ENCODE results near the gene SSBP2.

The SSBP2 gene

GRCh38 chr5:81656783-81657182 lies 94.1 kb downstream of the SSBP2 start:
- Histone ChIP-seq H3K36me3 (ENCODE audit: insufficient read depth, low read length) (no peaks in the 10 kb centered on the region), H3K4me1 (ENCODE audit: insufficient read depth, low read length) (peaks cover 2% of the 10 kb centered on the region), H3K9me3 (ENCODE audit: low read length) (peaks cover 4% of the 10 kb centered on the region), H3K9ac (ENCODE audit: low read length) (no peak overlapping the region), H3K4me3 (ENCODE audit: low read depth in 1 of 2, low read length in 2 of 2) (no peak overlapping the region), H3K27me3 (ENCODE audit: control insufficient read depth in 1 of 2, insufficient read depth in 2 of 2, low read length in 2 of 2) (no peaks in the 10 kb centered on the region), H3K27ac (ENCODE audit: low read depth, low read length) (no peak overlapping the region)

DNA sequence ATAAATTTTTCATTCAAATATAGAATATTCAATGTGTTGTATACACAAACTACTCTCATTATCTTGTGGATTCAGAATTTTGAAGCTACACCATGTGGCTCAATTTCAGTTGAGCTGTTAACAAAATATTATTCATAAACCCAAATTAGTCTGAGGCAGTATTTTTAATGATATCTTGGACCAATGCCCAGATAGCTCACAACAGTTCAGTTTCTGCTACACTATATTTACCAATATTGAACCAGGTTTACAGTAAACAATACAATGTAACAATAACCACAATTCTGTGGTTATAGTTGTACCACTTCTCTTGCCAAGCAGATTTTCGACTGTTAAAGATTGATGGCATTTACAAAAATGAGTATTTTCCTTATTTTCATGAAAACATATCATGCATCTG lies 99.9 kb downstream of the SSBP2 start:
- Histone ChIP-seq H3K27ac (ENCODE audit: low read depth, low read length) (no peak overlapping the region), H3K4me3 (ENCODE audit: low read depth in 1 of 2, low read length in 2 of 2) (no peak overlapping the region), H3K4me1 (ENCODE audit: insufficient read depth, low read length) (peaks cover 11% of the 10 kb centered on the region), H3K27me3 (ENCODE audit: control insufficient read depth in 1 of 2, insufficient read depth in 2 of 2, low read length in 2 of 2) (no peaks in the 10 kb centered on the region), H3K9me3 (ENCODE audit: low read length) (no peaks in the 10 kb centered on the region), H3K36me3 (ENCODE audit: insufficient read depth, low read length) (no peaks in the 10 kb centered on the region), H3K9ac (ENCODE audit: low read length) (no peak overlapping the region)

GRCh38 chr5:81646469-81646995 lies 104.4 kb downstream of the SSBP2 start:
- H3K27me3 ChIP-seq (ENCODE audit: control insufficient read depth in 1 of 2, insufficient read depth in 2 of 2, low read length in 2 of 2): no peaks in the 10 kb centered on the region
- H3K9me3 ChIP-seq (ENCODE audit: low read length): no peaks in the 10 kb centered on the region
- peaks cover 6% of the 10 kb centered on the region for H3K4me1 ChIP-seq (ENCODE audit: insufficient read depth, low read length)
- no peaks in the 10 kb centered on the region for H3K36me3 ChIP-seq (ENCODE audit: insufficient read depth, low read length)
- no peak overlapping the region for H3K9ac ChIP-seq (ENCODE audit: low read length)
- H3K4me3 ChIP-seq (ENCODE audit: low read depth in 1 of 2, low read length in 2 of 2): no peak overlapping the region
- no peak overlapping the region for H3K27ac ChIP-seq (ENCODE audit: low read depth, low read length)

DNA sequence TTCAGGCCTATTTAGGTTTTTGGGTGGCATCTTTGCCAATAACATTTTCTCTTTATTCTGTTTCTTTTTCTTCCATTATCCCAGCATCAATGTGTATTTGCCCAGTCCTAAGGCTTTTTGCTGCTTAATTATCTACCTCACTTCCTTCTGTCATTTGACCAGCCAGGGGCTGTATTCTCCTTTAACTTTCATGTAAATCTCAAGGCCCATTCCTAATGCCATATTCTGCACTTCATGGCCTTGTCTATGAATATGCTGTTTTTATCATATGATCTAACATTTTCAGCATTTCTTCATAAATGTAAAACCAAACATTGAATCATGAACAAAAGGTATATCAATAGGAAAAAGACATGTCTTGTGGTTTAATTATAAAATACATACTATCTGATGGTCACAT lies 108.7 kb downstream of the SSBP2 start:
- Histone ChIP-seq H3K4me3 (ENCODE audit: low read depth in 1 of 2, low read length in 2 of 2) (no peak overlapping the region), H3K9ac (ENCODE audit: low read length) (no peak overlapping the region), H3K27me3 (ENCODE audit: control insufficient read depth in 1 of 2, insufficient read depth in 2 of 2, low read length in 2 of 2) (no peaks in the 10 kb centered on the region), H3K9me3 (ENCODE audit: low read length) (no peaks in the 10 kb centered on the region), H3K4me1 (ENCODE audit: insufficient read depth, low read length) (no peaks in the 10 kb centered on the region), H3K27ac (ENCODE audit: low read depth, low read length) (no peak overlapping the region), H3K36me3 (ENCODE audit: insufficient read depth, low read length) (no peaks in the 10 kb centered on the region)

- Histone ChIP-seq H3K27me3 (ENCODE audit: control insufficient read depth in 1 of 2, insufficient read depth in 2 of 2, low read length in 2 of 2) (no peaks in the 10 kb centered on the region), H3K4me1 (ENCODE audit: insufficient read depth, low read length) (no peaks in the 10 kb centered on the region), H3K9ac (ENCODE audit: low read length) (no peak overlapping the region), H3K36me3 (ENCODE audit: insufficient read depth, low read length) (peaks cover 8% of the 10 kb centered on the region), H3K9me3 (ENCODE audit: low read length) (no peaks in the 10 kb centered on the region), H3K27ac (ENCODE audit: low read depth, low read length) (no peak overlapping the region), H3K4me3 (ENCODE audit: low read depth in 1 of 2, low read length in 2 of 2) (no peak overlapping the region)
Measured at GRCh38 chr5:81639556-81639955, 111.3 kb downstream of the SSBP2 start.

GRCh38 chr5:81638471-81638870 lies 112.4 kb downstream of the SSBP2 start:
- H3K4me1 ChIP-seq (ENCODE audit: insufficient read depth, low read length): no peaks in the 10 kb centered on the region

GRCh38 chr5:81633891-81634290 lies 117.0 kb downstream of the SSBP2 start:
- H3K4me3 ChIP-seq (ENCODE audit: low read depth in 1 of 2, low read length in 2 of 2): no peak overlapping the region
- no peaks in the 10 kb centered on the region for H3K4me1 ChIP-seq (ENCODE audit: insufficient read depth, low read length)
- no peak overlapping the region for H3K27ac ChIP-seq (ENCODE audit: low read depth, low read length)
- no peaks in the 10 kb centered on the region for H3K9me3 ChIP-seq (ENCODE audit: low read length)
- no peaks in the 10 kb centered on the region for H3K27me3 ChIP-seq (ENCODE audit: control insufficient read depth in 1 of 2, insufficient read depth in 2 of 2, low read length in 2 of 2)
- H3K36me3 ChIP-seq (ENCODE audit: insufficient read depth, low read length): peaks cover 12% of the 10 kb centered on the region
- no peak overlapping the region for H3K9ac ChIP-seq (ENCODE audit: low read length)

More at GRCh38 chr5:81638471-81638870, 112.4 kb downstream of the SSBP2 start:
- no peaks in the 10 kb centered on the region for H3K27me3 ChIP-seq (ENCODE audit: control insufficient read depth in 1 of 2, insufficient read depth in 2 of 2, low read length in 2 of 2)
- H3K27ac ChIP-seq (ENCODE audit: low read depth, low read length): no peak overlapping the region
- H3K9ac ChIP-seq (ENCODE audit: low read length): no peak overlapping the region
- no peaks in the 10 kb centered on the region for H3K9me3 ChIP-seq (ENCODE audit: low read length)
- H3K36me3 ChIP-seq (ENCODE audit: insufficient read depth, low read length): peaks cover 8% of the 10 kb centered on the region
- no peak overlapping the region for H3K4me3 ChIP-seq (ENCODE audit: low read depth in 1 of 2, low read length in 2 of 2)

GRCh38 chr5:81633471-81633870 lies 117.4 kb downstream of the SSBP2 start:
- Histone ChIP-seq H3K9me3 (ENCODE audit: low read length) (no peaks in the 10 kb centered on the region), H3K4me3 (ENCODE audit: low read depth in 1 of 2, low read length in 2 of 2) (no peak overlapping the region), H3K9ac (ENCODE audit: low read length) (no peak overlapping the region), H3K4me1 (ENCODE audit: insufficient read depth, low read length) (no peaks in the 10 kb centered on the region), H3K27ac (ENCODE audit: low read depth, low read length) (no peak overlapping the region), H3K27me3 (ENCODE audit: control insufficient read depth in 1 of 2, insufficient read depth in 2 of 2, low read length in 2 of 2) (no peaks in the 10 kb centered on the region), H3K36me3 (ENCODE audit: insufficient read depth, low read length) (peaks cover 12% of the 10 kb centered on the region)

DNA sequence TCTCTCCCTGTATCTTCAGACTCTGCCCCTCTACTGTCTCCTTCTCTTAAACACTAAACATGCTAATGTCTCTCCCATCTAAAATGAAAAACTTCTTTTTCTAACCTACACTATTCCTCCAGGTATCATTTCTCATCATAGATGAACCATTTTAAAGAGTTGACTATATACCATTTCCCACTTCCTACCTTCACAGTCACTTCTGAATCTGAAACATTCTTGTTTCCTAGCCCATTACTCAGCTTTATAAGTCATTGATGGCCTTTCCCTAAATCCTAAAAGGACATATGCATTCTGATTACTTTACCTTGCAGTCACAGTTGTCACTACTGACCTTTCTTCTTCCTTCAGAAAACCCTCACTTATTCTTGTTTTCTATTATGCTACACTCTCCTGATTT lies 118.2 kb downstream of the SSBP2 start:
- Histone ChIP-seq H3K27me3 (ENCODE audit: control insufficient read depth in 1 of 2, insufficient read depth in 2 of 2, low read length in 2 of 2) (no peaks in the 10 kb centered on the region), H3K27ac (ENCODE audit: low read depth, low read length) (no peak overlapping the region), H3K9ac (ENCODE audit: low read length) (no peak overlapping the region), H3K36me3 (ENCODE audit: insufficient read depth, low read length) (peaks cover 12% of the 10 kb centered on the region), H3K9me3 (ENCODE audit: low read length) (no peaks in the 10 kb centered on the region), H3K4me1 (ENCODE audit: insufficient read depth, low read length) (no peaks in the 10 kb centered on the region), H3K4me3 (ENCODE audit: low read depth in 1 of 2, low read length in 2 of 2) (no peak overlapping the region)

DNA sequence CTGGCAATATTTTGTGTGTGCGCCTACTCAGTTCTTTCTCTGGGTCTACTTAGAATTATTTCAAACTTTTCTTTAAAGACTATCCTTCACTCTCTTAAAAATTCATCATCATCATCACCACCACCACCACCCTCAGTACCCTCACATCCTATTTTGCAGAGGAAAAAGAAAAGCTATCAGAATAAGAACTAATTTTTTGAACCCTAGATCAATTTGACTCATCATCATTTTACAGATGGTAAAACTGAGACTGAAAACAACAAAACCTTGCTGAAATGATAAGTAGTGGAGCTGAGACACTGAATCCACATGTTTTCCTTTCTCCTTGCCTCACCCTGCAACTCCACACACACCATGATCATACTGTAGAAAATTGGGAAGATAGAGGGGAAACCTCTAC lies 119.3 kb downstream of the SSBP2 start:
- H3K9me3 ChIP-seq (ENCODE audit: low read length): no peaks in the 10 kb centered on the region
- no peaks in the 10 kb centered on the region for H3K27me3 ChIP-seq (ENCODE audit: control insufficient read depth in 1 of 2, insufficient read depth in 2 of 2, low read length in 2 of 2)
- peaks cover 8% of the 10 kb centered on the region for H3K36me3 ChIP-seq (ENCODE audit: insufficient read depth, low read length)
- no peak overlapping the region for H3K9ac ChIP-seq (ENCODE audit: low read length)
- no peak overlapping the region for H3K27ac ChIP-seq (ENCODE audit: low read depth, low read length)
- H3K4me1 ChIP-seq (ENCODE audit: insufficient read depth, low read length): no peaks in the 10 kb centered on the region
- H3K4me3 ChIP-seq (ENCODE audit: low read depth in 1 of 2, low read length in 2 of 2): no peak overlapping the region

DNA sequence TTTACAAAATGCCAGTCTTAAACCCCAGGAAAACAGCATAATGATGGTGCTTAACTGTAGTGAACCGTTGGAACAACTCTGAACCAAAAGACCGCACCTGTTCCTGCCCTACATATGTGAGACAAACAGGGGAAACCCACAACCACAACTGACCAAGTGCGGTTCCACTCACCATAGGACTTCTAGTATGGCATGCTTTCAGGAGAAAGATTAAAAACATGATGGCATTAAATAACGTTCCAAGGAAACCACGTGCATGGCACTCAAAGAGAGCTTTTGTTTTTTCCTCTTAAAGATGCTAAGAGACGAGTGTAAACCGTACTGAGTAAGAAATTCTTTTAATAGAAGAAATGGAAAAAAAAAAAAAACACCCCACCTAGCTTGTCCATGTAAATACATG lies 119.8 kb downstream of the SSBP2 start:
- H3K4me1 ChIP-seq (ENCODE audit: insufficient read depth, low read length): no peaks in the 10 kb centered on the region
- H3K9me3 ChIP-seq (ENCODE audit: low read length): no peaks in the 10 kb centered on the region
- peaks cover 7% of the 10 kb centered on the region for H3K36me3 ChIP-seq (ENCODE audit: insufficient read depth, low read length)
- no peak overlapping the region for H3K9ac ChIP-seq (ENCODE audit: low read length)
- H3K27me3 ChIP-seq (ENCODE audit: control insufficient read depth in 1 of 2, insufficient read depth in 2 of 2, low read length in 2 of 2): no peaks in the 10 kb centered on the region
- H3K4me3 ChIP-seq (ENCODE audit: low read depth in 1 of 2, low read length in 2 of 2): no peak overlapping the region
- H3K27ac ChIP-seq (ENCODE audit: low read depth, low read length): no peak overlapping the region

- Histone ChIP-seq H3K27me3 (ENCODE audit: control insufficient read depth in 1 of 2, insufficient read depth in 2 of 2, low read length in 2 of 2) (no peaks in the 10 kb centered on the region), H3K4me1 (ENCODE audit: insufficient read depth, low read length) (no peaks in the 10 kb centered on the region), H3K27ac (ENCODE audit: low read depth, low read length) (no peak overlapping the region), H3K9ac (ENCODE audit: low read length) (no peak overlapping the region), H3K9me3 (ENCODE audit: low read length) (no peaks in the 10 kb centered on the region), H3K36me3 (ENCODE audit: insufficient read depth, low read length) (peaks cover 4% of the 10 kb centered on the region), H3K4me3 (ENCODE audit: low read depth in 1 of 2, low read length in 2 of 2) (no peak overlapping the region)
Measured at GRCh38 chr5:81630684-81631083, 120.2 kb downstream of the SSBP2 start.

Data from muscle layer of colon (tissue), 2 donors.